Kasumi-1 (cell line): ENCODE measurements around the gene CSH2.
"Not testable (repeated sequence)": the region's sequence is repeated elsewhere in the genome, so short reads cannot be mapped to it uniquely, and the experiment has no call there.

Experiments used
- DNase-seq, 2 experiments: peaks; one replicate each; lab custom pipeline; 2025; lab: John Stamatoyannopoulos, UW

Gene CSH2

DNA sequence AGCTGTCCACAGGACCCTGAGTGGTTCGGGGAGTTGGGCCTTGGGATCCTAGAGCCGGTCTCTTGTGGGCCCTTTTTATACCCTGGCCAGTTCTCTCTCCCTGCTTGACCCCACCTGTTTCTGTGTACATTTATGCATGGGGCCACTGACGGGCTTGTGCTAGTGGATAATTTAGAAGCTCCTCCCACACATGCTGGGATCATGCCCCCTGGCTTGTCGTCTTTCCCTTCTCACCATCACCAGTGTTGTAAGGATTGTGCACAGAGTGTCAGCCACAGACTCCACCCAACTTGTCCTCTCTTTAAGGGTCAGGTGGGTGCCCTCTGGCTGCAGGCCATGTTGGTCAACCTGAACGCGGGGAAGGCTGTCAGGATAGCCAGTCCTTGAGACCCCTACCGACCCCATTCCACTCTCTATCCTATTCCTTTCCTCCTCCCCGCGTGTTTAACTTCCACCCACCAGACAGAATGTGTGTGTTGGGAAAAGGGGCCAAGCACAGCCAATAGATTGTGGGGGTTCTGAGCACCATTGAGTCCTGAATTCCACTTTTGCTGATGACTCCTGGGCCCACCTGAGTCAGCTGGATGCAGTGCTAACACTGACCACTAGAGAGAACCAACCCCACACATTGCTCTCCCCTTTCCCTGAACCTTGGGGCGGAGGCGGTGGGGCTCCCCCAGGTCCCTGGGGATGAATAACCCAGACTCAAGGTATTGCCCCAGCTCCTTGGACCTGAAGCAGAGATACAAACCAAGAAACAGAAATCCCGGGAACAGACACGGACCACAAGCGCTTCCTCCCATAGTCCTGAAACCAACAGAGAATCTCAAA is 23.3 kb upstream of the CSH2 start, which contains the start of gene CSH1:
TSS of gene CSH1 (minus strand) at position 51 of the 831 bp plus-strand sequence. CDS start 63 bp downstream, outside the sequence.
- not testable (repeated sequence) for DNase-seq

DNA sequence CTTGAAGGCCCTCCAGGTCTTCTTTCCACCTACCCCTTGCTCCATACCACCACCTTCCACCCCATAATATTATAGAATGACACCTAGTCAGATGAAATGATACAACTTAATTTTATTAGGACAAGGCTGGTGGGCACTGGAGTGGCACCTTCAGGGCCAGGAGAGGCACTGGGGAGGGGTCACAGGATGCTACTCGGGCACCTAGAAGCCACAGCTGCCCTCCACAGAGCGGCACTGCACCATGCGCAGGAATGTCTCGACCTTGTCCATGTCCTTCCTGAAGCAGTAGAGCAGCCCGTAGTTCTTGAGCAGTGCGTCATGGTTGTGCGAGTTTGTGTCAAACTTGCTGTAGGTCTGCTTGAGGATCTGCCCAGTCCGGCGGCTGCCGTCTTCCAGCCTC is 21.3 kb upstream of the CSH2 start:
- DNase-seq: not testable (repeated sequence)

DNA sequence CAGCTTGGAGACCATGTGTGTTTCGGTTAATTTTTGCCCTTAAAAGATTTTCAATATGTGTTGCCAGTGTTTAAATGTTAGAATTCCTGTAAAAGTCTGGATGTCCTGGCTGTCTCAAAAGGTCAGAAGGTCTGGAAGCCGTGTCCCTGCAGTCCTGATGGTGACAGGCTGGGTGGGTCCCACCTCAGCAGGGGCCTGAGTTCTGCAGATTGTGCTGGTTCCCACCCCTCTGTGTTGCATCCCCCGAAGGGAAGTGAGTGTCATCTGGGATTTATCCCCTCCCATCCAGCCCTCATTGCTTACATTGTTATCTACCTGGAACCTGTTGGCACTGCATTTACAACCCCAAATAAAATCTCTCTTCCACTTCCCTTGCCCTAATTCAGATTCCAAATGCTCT is 20.5 kb upstream of the CSH2 start:
- not testable (repeated sequence) for DNase-seq

DNA sequence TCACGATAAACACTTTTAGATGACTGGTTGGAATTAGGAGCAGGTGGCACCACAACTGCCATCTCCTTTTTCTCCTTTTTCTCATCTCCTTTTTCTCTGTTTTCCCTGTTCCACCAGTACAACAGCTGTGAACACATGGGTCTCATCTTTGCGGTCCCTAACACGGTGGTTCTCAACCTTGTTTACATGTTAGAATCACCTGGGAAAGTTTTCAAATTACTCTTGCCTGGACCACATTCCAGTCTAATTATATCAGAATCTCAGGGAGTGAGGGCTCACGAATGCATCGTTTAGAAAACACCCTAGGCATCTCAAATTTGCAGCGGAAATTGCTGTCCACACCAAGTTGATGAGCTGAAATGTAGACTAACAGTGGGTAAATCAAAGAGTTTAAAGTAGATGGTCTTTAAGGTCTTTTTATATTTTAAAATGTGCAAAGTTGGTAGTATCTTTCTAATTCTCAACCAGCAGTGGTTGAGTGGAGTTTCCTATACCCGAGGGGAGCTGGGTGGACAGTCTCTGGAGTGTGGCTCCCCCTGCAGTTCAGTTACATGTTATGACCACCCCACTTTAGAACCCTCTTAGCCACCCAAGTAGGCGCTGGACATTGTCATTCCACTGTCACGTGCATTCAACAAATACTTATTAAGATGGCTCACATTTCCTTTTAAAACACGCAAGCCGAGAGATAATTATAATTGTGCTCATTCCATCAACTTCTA is 19.0 kb upstream of the CSH2 start:
- not testable (repeated sequence) for DNase-seq

DNA sequence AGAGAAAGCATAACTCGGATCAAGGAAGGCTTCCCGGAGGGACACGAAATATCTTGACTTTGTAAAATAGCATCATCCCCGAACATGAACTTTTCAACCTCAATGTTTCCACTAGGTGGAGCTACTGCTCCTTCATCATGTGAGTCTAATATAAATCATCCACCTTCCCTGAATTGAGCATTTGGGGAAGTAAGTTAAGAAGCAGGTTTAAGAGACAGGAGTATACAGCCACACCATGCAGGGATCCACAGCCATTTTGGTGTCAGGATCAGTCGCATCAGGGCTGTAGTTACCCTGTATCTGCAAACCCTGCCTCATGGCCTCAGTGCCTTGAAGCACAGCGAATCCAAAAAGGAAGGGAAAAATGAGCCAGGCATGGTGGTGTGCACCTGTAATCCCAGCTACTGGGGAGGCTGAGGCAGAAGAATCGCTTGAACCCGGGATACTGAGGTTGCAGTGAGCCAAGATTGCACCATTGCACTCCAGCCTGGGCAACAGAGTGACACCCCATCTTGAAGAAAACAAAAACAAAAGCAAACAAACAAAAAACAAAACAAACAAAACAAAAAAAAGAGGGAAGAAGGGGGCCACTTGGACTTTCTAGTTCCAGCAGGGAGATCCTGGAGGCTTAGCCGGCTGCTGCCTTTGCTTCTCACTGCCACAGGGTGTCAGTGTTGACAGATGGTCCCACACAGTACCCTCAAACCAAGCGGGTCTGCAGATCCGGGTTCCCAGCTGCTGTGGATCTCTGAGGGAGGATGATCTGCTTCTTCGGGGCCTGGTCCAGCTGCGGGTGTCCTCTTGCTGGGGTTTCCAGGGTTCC is 15.8 kb upstream of the CSH2 start:
- DNase-seq: peak; percentile 55 to 60

DNA sequence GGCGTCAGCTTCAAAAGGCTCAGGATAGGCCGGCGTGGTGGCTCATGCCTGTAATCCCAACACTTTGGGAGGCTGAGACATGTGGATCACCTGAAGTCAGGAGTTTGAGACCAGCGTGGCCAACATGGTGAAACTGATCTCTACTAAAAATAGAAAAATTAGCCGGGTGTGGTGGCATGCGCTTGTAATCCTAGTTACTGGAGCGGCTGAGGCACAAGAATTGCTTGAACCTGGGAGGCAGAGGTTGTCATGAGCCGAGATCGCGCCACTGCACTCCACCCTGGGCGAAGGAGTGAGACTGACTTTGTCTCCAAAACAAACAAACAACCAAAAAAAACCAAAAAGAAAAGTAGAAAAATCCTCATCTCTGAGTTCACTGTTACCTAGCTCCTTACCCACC is 11.6 kb upstream of the CSH2 start:
- DNase-seq: not testable (repeated sequence)

DNA sequence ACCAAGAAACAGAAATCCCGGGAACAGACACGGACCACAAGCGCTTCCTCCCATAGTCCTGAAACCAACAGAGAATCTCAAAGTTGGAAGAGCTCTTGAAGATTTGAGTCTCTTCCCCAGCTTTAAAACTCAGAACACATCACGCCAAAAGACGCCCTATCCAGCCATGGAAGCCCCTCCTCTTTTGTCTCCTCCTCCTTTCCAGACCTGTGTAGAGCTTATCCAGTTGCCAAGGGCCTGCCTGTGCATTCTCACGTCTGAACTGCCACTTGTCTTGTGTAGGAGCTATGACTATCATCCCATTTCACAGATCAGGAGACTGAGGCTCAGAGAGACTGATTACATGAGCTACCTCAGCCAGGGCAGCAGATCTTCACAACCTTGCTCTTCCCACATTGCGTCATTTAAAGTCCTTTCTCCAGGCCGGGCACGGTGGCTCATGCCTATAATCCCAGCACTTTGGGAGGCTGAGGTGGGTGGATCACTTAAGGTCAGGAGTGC is 9.2 kb upstream of the CSH2 start:
- not testable (repeated sequence) for DNase-seq

DNA sequence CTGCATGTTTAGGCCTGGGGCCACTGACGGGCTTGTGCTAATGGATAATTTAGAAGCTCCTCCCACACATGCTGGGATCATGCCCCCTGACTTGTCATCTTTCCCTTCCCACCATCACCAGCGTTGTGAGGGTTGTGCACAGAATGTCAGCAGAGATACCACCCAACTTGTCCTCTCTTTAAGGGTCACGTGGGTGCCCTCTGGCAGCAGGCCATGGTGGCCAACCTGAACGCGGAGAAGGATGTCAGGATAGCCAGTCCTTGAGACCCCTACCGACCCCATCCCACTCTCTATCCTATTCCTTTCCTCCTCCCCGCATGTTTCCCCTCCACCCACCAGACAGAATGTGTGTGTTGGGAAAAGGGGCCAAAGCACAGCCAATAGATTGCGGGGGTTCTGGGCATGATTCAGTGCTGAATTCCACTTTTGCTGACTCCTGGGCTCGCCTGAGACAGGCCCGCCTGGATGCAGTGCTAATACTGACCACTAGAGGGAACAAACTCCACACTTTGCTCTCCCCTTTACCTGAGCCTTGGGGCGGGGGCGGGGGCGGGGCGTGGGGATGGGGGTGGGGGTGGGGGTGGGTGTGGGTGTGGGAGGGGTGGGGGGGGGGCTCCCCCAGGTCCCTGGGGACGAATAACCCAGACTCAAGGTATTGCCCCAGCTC is 8.6 kb upstream of the CSH2 start, which contains the start of gene GH2:
TSS of gene GH2 (minus strand) at position 10 of the 667 bp plus-strand sequence. CDS start 143 bp downstream, outside the sequence.
- peak; percentile 68 to 73 for DNase-seq

DNA sequence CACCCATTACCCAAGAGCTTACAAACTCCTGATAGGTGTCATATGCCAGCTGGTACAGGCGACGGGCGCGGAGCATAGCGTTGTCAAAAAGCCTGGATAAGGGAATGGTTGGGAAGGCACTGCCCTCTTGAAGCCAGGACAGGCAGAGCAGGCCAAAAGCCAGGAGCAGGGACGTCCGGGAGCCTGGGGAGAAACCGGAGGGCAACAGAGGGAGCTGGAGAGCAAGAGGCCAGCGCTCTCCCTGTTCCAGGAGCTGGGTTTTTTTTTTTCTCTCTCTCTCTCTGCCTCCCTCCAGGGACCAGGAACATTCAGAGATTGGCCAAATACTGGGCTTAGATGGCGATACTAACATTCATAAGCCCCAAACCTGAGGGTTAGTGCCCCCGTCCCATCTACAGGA is 7.9 kb upstream of the CSH2 start:
- DNase-seq: not testable (repeated sequence)

DNA sequence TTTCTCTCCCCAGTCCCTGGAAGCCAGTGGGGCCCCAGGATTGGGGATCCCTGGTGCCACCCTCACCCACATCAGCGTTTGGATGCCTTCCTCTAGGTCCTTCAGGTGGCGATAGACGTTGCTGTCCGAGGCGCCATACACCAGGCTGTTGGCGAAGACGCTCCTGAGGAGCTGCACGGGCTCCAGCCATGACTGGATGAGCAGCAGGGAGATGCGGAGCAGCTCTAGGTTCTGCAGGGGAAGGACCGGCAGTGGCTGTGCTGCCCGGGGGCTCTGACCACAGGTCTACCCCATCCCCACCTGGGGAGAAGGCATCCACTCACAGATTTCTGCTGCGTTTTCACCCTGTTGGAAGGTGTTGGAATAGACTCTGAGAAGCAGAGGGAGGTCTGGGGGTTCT is 7.2 kb upstream of the CSH2 start:
- DNase-seq: no peak

DNA sequence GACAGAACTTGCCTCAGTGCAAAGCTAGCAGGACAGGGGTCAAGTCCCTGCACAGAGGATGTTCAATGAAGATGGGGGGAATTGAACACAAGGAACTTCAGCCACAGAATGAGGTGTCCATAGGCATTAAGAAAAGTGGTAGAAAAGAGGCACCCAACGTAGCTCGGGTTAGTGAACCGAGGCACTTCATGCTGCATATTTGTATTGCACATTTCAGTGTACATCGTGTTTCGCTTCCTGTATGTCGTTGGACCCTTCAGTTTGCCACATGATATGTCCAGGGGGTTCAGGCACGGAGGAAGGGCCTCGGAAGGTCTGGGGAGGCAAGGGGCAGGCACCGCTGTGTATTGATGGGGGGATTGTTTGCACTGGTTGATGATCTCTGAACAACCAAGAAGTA is 4.9 kb upstream of the CSH2 start:
- DNase-seq: not testable (repeated sequence)

DNA sequence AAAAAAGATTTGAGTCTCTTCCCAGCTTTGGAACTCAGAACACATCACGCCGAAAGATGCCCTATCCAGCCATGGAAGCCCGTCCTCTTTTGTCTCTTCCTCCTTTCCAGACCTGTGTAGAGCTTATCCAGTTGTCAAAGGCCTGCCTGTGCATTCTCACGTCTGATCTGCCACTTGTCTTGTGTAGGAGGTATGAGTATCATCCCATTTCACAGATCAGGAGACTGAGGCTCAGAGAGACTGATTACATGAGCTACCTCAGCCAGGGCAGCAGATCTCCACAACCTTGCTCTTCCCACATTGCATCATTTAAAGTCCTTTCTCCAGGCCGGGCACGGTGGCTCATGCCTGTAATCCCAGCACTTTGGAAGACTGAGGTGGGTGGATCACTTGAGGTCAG is 1.2 kb upstream of the CSH2 start:
- DNase-seq: not testable (repeated sequence)

DNA sequence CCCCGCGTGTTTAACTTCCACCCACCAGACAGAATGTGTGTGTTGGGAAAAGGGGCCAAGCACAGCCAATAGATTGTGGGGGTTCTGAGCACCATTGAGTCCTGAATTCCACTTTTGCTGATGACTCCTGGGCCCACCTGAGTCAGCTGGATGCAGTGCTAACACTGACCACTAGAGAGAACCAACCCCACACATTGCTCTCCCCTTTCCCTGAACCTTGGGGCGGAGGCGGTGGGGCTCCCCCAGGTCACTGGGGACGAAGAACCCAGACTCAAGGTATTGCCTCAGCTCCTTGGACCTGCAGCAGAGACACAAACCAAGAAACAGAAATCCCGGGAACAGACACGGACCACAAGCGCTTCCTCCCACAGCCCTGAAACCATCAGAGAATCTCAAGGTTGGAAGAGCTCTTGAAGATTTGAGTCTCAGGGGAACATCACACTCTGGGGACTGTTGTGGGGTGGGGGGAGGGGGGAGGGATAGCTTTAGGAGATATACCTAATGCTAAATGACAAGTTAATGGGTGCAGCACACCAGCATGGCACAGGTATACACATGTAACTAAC is 667 bp upstream of the CSH2 start:
- DNase-seq: not testable (repeated sequence)

DNA sequence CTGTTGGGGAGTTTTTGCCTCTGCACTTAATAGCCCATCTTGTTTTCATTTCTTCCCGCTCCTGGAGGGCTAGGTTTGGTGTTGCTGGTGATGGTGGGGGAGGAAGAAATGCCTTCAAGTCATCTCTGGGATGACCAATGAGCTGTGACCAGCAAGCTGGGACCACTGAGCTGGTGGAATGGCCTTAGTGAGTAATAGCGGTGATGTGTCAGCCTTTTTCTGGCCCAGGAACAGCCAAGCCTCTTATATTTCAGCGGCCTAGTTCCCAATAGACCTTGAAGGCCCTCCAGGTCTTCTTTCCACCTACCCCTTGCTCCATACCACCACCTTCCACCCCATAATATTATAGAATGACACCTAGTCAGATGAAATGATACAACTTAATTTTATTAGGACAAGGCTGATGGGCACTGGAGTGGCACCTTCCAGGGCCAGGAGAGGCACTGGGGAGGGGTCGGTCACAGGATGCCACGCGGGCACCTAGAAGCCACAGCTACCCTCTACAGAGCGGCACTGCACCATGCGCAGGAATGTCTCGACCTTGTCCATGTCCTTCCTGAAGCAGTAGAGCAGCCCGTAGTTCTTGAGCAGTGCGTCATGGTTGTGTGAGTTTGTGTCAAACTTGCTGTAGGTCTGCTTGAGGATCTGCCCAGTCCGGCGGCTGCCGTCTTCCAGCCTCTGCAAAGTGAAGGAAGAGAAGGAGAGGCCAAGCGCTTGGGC is 1.7 kb downstream of the CSH2 start:
- not testable (repeated sequence) for DNase-seq

DNA sequence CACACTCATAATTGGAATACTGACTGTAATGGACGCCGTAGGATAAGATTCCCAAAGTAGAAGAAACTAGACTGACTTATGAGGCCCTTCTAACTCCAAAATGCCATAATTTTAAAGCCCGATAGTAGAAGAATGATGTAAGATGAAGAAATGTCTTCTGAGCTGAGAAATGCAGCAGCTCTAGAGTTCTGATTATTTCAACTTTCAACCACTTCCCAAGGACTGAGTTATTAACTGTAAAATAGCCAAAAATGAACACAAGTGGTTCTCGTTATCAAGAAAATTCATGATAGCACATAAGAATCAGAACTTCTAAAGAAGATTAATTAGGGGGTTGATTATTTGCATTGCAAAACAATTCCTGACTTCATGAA is 3.2 kb downstream of the CSH2 start:
- not testable (repeated sequence) for DNase-seq

DNA sequence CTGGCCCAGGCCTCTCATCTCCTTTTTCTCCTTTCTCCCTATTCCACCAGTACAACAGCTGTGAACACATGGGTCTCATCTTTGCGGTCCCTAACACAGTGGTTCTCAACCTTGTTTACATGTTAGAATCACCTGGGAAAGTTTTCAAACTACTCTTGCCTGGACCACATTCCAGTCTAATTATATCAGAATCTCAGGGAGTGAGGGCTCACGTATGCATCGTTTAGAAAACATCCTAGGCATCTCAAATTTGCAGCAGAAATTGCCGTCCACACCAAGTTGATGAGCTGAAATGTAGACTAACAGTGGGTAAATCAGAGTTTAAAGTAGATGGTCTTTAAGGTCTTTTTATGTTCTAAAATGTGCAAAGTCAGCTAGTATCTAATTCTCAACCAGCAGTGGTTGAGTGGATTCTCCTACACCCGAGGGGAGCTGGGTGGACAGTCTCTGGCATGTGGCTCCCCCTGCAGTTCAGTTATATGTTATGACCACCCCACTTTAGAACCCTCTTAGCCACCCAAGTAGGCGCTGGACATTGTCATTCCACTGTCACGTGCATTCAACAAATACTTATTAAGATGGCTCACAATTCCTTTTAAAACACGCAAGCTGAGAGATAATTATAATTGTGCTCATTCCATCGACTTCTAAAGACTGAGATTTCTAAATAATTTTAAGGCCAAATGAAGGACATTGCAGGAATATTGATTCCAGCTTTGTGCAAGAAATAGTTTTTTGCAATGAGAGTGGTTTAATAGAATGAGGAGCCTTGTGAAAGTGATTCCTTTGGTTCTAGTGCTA is 3.8 kb downstream of the CSH2 start:
- not testable (repeated sequence) for DNase-seq

DNA sequence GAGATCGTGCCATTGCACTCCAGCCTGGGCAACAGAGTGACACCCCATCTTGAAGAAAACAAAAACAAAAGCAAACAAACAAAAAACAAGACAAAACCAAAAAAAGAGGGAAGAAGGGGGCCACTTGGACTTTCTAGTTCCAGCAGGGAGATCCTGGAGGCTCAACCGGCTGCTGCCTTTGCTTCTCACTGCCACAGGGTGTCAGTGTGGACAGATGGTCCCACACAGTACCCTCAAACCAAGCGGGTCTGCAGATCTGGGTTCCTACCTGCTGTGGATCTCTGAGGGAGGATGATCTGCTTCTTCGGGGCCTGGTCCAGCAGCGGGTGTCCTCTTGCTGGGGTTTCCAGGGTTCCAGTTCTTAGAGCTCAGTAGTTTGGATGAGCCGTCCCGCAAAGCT is 6.9 kb downstream of the CSH2 start:
- not testable (repeated sequence) for DNase-seq

DNA sequence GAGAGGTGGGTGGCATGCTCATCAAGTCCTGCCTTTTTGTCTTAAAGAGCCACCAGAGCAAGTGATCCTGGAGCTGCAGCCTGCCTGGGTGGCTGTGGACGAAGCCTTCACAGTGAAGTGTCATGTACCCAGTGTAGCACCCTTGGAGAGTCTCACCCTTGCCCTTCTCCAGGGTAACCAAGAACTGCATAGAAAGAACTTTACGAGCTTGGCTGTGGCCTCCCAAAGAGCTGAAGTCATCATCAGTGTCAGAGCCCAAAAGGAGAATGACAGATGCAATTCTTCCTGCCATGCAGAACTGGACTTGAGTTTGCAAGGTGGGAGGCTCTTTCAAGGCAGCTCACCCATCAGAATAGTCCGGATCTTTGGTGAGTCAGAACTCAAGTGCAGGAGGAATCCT is 14.2 kb downstream of the CSH2 start:
- DNase-seq: no peak

DNA sequence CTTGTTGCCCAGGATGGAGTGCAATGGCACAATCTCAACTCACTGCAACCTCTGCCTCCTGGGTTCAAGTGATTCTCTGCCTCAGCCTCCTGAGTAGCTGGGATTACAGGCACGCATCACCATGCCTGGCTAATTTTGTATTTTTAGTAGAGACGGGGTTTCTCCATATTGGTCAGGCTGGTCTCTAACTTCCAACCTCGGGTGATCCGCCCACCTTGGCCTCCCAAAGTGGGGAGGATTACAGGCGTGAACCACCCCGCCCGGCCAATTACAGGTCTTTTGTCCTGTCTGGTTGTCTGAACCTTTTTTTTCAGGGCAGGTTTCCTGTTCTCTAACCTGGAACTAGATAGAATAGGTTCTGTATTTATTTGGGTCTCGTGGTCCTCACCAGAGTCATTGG is 17.1 kb downstream of the CSH2 start:
- not testable (repeated sequence) for DNase-seq
